ENCODE data around the gene PCP4. TPM values are rescaled to one million over a fixed set of nuclear protein-coding genes. Genes with fewer than 3 reads are reported as not detected.

The PCP4 gene
- 5.4 TPM for total RNA-seq
- long read RNA-seq = 0 reads

GRCh38 chr21:39867198-39867650 is at the start of gene PCP4:
PCP4 (plus strand) TSS chr21:39867438; CDS start chr21:39867502, 64 bp downstream.
- Histone ChIP-seq H3K27me3 (ENCODE audit: low read depth) (peaks cover 12% of the 10 kb centered on the region), H3K9me3 (replicated peaks) (no peaks in the 10 kb centered on the region), H3K27ac (replicated peaks) (no peak within 1 kb of the TSS), H3K36me3 (no peaks in the 10 kb centered on the region), H3K4me3 (no peak within 1 kb of the TSS), H3K4me1 (no peaks in the 10 kb centered on the region)
- peak; percentile 79 for TF ChIP-seq CTCF (IDR thresholded peaks at IDR 0.05; ENCODE audit: borderline replicate concordance)
- intact Hi-C loops (cut with micrococcal nuclease) = no loop called here
- DNase-seq = no peak

GRCh38 chr21:39818557-39818956 is 48.7 kb upstream of the PCP4 start:
- H3K36me3 ChIP-seq = no peaks in the 10 kb centered on the region
- no peaks in the 10 kb centered on the region for H3K9me3 ChIP-seq (replicated peaks)
- no peak overlapping the region for H3K27ac ChIP-seq (replicated peaks)
- intact Hi-C loops (cut with micrococcal nuclease) = no loop called here
- H3K4me1 ChIP-seq = no peaks in the 10 kb centered on the region
- no peak for TF ChIP-seq CTCF (IDR thresholded peaks at IDR 0.05; ENCODE audit: borderline replicate concordance)
- H3K27me3 ChIP-seq (ENCODE audit: low read depth) = no peaks in the 10 kb centered on the region
- no peak for DNase-seq
- no peak overlapping the region for H3K4me3 ChIP-seq

- Histone ChIP-seq H3K4me1 (no peaks in the 10 kb centered on the region), H3K27me3 (ENCODE audit: low read depth) (no peaks in the 10 kb centered on the region), H3K27ac (replicated peaks) (no peak overlapping the region), H3K36me3 (no peaks in the 10 kb centered on the region), H3K9me3 (replicated peaks) (no peaks in the 10 kb centered on the region), H3K4me3 (no peak overlapping the region)
- DNase-seq = no peak
- intact Hi-C loops (cut with micrococcal nuclease) = no loop called here
- no peak for TF ChIP-seq CTCF (IDR thresholded peaks at IDR 0.05; ENCODE audit: borderline replicate concordance)
Measured at GRCh38 chr21:39822042-39822441, 45.2 kb upstream of the PCP4 start.

- Histone ChIP-seq H3K4me1 (no peaks in the 10 kb centered on the region), H3K4me3 (no peak overlapping the region), H3K27me3 (ENCODE audit: low read depth) (no peaks in the 10 kb centered on the region), H3K27ac (replicated peaks) (no peak overlapping the region), H3K9me3 (replicated peaks) (no peaks in the 10 kb centered on the region), H3K36me3 (no peaks in the 10 kb centered on the region)
- no peak for TF ChIP-seq CTCF (IDR thresholded peaks at IDR 0.05; ENCODE audit: borderline replicate concordance)
- no peak for DNase-seq
- intact Hi-C loops (cut with micrococcal nuclease) = no loop called here
Measured at GRCh38 chr21:39825250-39825649, 42.0 kb upstream of the PCP4 start.

- no peak for TF ChIP-seq CTCF (IDR thresholded peaks at IDR 0.05; ENCODE audit: borderline replicate concordance)
- Histone ChIP-seq H3K4me1 (no peaks in the 10 kb centered on the region), H3K4me3 (no peak overlapping the region), H3K27ac (replicated peaks) (no peak overlapping the region), H3K27me3 (ENCODE audit: low read depth) (no peaks in the 10 kb centered on the region), H3K36me3 (no peaks in the 10 kb centered on the region), H3K9me3 (replicated peaks) (no peaks in the 10 kb centered on the region)
- intact Hi-C loops (cut with micrococcal nuclease) = no loop called here
- no peak for DNase-seq
Measured at GRCh38 chr21:39834543-39834942, 32.7 kb upstream of the PCP4 start.
